H1 (cell line): Measurements from ENCODE around the gene ASTN1. TPM values are rescaled to one million over a fixed set of nuclear protein-coding genes. Genes with fewer than 3 reads are reported as not detected.

Experiments used
- BRCA1 ChIP-seq: IDR thresholded peaks from 2 replicates; pipeline ENCODE4 v1.6.1; 2012; ENCODE audit warnings: low read depth, low read length, improper control_type of control experiment
- MAFK ChIP-seq: IDR thresholded peaks from 2 replicates; pipeline ENCODE4 v1.6.1; 2012; ENCODE audit warnings: low read depth, mild to moderate bottlenecking, improper control_type of control experiment, low read length
- TBP ChIP-seq: IDR thresholded peaks from 2 replicates; pipeline ENCODE4 v1.6.1; 2011; ENCODE audit warnings: low read depth, low read length, improper control_type of control experiment
- TCF12 ChIP-seq: IDR thresholded peaks from 2 replicates; pipeline ENCODE4 v1.6.1; 2011; ENCODE audit warnings: low read depth, mild to moderate bottlenecking, low read length
- polyA plus RNA-seq, 7 experiments: library from polyadenylated mRNA; depleted of rRNA in 3 of 7; stranded (reverse) in 5 of 7; unstranded in 2 of 7; fragments of >200 nt in 5 of 7; fragments of 200-250 nt in 2 of 7; gene quantifications; 1 replicate in 5 of 7; 2 replicates in 1 of 7; 4 replicates in 1 of 7; pipeline versions ENCODE4 v1.2.1 to v1.2.3, GENCODE V29; 2011 to 2013; ENCODE audit warnings: missing spikeins in 2 of 7, mixed read lengths in 2 of 7
- total RNA-seq: library from RNA; stranded (reverse); fragmentation: NEBNext Ultra II Directional; extraction: Animal tissue kit (Norgen Biotek cat#: 25700); gene quantifications from 2 replicates; pipeline ENCODE4 v1.2.1, GENCODE V29; 2021
- TF ChIP-seq, protein P1 (sequence below): fragments of 300-600 bp; sonication (generic); IDR thresholded peaks from 2 replicates; pipeline ENCODE4 v1.7.1; 2012; ENCODE audit warnings: low read length, moderate library complexity, mild to moderate bottlenecking, inconsistent platforms; ENCODE audit not compliant: insufficient replicate concordance

The ASTN1 gene
- total and polyA plus RNA-seq, 2 of the 8 experiments (the other 6 are each of a cell fraction or from before 2014, with no cell fraction given) = 2.9 to 4.1 TPM

DNA sequence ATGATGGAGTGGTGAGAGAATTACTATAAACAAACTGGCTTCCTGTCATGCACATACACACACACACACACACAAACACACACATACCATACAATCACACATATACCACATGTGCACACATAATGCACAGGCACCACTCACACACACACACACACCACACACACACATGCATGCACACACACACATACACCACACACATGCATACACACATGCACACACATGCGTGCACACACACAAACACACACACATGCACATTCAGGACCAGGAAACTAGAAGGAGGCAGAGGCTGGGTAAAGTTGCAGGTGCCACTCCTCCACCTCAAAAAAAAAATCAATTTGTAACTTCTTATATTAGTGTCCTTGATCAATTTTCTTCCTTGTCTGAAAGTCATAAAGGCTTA, 153.0 kb downstream of the ASTN1 start (continued):
- TF ChIP-seq, protein P1, sequence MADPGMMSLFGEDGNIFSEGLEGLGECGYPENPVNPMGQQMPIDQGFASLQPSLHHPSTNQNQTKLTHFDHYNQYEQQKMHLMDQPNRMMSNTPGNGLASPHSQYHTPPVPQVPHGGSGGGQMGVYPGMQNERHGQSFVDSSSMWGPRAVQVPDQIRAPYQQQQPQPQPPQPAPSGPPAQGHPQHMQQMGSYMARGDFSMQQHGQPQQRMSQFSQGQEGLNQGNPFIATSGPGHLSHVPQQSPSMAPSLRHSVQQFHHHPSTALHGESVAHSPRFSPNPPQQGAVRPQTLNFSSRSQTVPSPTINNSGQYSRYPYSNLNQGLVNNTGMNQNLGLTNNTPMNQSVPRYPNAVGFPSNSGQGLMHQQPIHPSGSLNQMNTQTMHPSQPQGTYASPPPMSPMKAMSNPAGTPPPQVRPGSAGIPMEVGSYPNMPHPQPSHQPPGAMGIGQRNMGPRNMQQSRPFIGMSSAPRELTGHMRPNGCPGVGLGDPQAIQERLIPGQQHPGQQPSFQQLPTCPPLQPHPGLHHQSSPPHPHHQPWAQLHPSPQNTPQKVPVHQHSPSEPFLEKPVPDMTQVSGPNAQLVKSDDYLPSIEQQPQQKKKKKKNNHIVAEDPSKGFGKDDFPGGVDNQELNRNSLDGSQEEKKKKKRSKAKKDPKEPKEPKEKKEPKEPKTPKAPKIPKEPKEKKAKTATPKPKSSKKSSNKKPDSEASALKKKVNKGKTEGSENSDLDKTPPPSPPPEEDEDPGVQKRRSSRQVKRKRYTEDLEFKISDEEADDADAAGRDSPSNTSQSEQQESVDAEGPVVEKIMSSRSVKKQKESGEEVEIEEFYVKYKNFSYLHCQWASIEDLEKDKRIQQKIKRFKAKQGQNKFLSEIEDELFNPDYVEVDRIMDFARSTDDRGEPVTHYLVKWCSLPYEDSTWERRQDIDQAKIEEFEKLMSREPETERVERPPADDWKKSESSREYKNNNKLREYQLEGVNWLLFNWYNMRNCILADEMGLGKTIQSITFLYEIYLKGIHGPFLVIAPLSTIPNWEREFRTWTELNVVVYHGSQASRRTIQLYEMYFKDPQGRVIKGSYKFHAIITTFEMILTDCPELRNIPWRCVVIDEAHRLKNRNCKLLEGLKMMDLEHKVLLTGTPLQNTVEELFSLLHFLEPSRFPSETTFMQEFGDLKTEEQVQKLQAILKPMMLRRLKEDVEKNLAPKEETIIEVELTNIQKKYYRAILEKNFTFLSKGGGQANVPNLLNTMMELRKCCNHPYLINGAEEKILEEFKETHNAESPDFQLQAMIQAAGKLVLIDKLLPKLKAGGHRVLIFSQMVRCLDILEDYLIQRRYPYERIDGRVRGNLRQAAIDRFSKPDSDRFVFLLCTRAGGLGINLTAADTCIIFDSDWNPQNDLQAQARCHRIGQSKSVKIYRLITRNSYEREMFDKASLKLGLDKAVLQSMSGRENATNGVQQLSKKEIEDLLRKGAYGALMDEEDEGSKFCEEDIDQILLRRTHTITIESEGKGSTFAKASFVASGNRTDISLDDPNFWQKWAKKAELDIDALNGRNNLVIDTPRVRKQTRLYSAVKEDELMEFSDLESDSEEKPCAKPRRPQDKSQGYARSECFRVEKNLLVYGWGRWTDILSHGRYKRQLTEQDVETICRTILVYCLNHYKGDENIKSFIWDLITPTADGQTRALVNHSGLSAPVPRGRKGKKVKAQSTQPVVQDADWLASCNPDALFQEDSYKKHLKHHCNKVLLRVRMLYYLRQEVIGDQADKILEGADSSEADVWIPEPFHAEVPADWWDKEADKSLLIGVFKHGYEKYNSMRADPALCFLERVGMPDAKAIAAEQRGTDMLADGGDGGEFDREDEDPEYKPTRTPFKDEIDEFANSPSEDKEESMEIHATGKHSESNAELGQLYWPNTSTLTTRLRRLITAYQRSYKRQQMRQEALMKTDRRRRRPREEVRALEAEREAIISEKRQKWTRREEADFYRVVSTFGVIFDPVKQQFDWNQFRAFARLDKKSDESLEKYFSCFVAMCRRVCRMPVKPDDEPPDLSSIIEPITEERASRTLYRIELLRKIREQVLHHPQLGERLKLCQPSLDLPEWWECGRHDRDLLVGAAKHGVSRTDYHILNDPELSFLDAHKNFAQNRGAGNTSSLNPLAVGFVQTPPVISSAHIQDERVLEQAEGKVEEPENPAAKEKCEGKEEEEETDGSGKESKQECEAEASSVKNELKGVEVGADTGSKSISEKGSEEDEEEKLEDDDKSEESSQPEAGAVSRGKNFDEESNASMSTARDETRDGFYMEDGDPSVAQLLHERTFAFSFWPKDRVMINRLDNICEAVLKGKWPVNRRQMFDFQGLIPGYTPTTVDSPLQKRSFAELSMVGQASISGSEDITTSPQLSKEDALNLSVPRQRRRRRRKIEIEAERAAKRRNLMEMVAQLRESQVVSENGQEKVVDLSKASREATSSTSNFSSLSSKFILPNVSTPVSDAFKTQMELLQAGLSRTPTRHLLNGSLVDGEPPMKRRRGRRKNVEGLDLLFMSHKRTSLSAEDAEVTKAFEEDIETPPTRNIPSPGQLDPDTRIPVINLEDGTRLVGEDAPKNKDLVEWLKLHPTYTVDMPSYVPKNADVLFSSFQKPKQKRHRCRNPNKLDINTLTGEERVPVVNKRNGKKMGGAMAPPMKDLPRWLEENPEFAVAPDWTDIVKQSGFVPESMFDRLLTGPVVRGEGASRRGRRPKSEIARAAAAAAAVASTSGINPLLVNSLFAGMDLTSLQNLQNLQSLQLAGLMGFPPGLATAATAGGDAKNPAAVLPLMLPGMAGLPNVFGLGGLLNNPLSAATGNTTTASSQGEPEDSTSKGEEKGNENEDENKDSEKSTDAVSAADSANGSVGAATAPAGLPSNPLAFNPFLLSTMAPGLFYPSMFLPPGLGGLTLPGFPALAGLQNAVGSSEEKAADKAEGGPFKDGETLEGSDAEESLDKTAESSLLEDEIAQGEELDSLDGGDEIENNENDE = no peak
- TF ChIP-seq TCF12 (no peak), TBP (no peak), MAFK (no peak), BRCA1 (no peak)
